ENCODE measurements around the gene RAVER1.
A peak's percentile ranks its signal among the peaks of the same experiment; 100 is the strongest.
"Not testable (repeated sequence)": the region's sequence is repeated elsewhere in the genome, so short reads cannot be mapped to it uniquely, and the experiment has no call there.

RAVER1 gene

DNA sequence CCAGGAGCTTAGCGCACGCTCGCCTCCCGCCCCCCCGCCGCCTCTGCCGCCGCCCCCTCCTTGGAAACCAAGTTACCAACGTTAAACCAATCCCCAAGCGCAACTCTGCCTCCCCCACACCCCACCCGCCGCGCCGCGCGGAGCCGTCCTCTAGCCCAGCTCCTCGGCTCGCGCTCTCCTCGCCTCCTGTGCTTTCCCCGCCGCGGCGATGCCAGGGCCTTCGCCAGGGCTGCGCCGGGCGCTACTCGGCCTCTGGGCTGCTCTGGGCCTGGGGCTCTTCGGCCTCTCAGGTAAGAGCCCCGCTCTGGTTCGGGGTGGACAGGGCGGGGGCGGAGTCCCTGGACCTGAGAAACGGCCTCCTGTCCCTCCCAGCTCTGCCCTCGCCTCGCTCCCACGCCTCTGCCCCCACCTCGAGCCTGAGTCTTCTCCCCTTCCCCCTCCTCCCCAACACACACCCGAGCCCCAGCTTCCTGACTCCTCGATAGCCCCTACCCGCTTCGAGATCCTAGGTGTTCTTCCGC lies 43.4 kb downstream of the RAVER1 start, which contains the start of gene ICAM5:
ICAM5 (plus strand) TSS at position 117 of the 521 bp plus-strand sequence; CDS start at position 209, 92 bp downstream.
- peak; percentile 44 for DNase-seq

DNA sequence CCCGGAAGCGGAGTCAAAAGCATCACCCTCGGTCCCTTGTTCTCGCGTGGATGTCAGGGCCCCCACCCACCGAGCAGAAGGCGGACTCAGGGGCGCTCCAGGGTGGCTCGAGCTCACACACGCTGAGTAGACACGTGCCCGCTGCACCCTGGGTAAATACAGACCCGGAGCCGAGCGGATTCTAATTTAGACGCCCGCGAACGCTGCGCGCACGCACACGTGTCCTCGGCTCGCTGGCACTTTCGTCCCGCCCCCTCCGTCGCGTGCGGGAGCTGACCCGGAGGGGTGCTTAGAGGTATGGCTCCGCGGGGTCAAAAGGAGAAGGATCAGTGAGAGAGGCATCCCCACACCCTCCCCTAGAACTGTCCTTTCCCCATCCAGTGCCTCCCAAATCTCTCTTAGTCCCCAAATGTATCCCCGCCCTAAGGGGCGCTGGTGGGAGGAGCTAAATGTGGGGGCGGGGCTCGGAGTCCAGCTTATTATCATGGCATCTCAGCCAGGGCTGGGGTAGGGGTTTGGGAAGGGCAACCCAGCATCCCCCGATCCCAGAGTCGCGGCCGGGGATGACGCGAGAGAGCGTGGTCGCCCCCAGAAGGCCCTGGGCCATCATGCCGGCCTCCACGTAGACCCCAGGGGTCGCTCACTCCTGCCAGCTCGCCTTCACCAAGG lies 44.0 kb downstream of the RAVER1 start:
- DNase-seq: peak; percentile 67

DNA sequence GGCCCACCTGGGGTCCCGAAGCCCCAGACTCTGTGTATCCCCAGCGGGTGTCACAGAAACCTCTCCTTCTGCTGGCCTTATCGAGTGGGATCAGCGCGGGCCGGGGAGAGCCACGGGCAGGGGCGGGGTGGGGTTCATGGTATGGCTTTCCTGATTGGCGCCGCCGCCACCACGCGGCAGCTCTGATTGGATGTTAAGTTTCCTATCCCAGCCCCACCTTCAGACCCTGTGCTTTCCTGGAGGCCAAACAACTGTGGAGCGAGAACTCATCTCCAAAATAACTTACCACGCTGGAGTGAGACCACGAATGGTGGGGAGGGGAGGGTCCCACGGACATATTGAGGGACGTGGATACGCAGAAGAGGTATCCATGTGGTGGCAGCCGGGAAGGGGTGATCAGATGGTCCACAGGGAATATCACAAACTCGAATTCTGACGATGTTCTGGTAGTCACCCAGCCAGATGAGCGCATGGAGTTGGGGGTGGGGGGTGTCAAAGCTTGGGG lies 44.6 kb downstream of the RAVER1 start:
- DNase-seq: peak; percentile 46

DNA sequence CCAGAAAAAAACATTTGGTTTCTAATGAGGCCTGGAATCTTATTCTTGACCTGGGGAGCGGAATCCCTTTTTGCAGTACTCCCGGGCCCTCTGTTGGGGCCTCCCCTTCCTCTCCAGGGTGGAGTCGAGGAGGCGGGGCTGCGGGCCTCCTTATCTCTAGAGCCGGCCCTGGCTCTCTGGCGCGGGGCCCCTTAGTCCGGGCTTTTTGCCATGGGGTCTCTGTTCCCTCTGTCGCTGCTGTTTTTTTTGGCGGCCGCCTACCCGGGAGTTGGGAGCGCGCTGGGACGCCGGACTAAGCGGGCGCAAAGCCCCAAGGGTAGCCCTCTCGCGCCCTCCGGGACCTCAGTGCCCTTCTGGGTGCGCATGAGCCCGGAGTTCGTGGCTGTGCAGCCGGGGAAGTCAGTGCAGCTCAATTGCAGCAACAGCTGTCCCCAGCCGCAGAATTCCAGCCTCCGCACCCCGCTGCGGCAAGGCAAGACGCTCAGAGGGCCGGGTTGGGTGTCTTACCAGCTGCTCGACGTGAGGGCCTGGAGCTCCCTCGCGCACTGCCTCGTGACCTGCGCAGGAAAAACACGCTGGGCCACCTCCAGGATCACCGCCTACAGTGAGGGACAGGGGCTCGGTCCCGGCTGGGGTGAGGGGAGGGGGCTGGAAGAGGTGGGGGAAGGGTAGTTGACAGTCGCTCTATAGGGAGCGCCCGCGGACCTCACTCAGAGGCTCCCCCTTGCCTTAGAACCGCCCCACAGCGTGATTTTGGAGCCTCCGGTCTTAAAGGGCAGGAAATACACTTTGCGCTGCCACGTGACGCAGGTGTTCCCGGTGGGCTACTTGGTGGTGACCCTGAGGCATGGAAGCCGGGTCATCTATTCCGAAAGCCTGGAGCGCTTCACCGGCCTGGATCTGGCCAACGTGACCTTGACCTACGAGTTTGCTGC lies 46.3 kb downstream of the RAVER1 start, which contains the start of gene ICAM4:
ICAM4 (plus strand) TSS at position 153 of the 935 bp plus-strand sequence; CDS start at position 211, 58 bp downstream.
- DNase-seq: peak; percentile 45

DNA sequence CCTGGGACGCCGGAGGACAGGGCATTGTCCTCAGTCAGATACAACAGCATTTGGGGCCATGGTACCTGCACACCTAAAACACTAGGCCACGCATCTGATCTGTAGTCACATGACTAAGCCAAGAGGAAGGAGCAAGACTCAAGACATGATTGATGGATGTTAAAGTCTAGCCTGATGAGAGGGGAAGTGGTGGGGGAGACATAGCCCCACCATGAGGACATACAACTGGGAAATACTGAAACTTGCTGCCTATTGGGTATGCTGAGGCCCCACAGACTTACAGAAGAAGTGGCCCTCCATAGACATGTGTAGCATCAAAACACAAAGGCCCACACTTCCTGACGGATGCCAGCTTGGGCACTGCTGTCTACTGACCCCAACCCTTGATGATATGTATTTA lies 47.9 kb downstream of the RAVER1 start:
- no peak for DNase-seq

DNA sequence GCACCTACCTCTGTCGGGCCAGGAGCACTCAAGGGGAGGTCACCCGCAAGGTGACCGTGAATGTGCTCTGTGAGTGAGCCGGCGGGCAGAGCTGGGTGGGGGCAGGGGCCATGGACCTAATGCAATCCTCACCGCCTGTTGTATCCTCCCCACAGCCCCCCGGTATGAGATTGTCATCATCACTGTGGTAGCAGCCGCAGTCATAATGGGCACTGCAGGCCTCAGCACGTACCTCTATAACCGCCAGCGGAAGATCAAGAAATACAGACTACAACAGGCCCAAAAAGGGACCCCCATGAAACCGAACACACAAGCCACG lies 48.4 kb downstream of the RAVER1 start:
- no peak for DNase-seq

DNA sequence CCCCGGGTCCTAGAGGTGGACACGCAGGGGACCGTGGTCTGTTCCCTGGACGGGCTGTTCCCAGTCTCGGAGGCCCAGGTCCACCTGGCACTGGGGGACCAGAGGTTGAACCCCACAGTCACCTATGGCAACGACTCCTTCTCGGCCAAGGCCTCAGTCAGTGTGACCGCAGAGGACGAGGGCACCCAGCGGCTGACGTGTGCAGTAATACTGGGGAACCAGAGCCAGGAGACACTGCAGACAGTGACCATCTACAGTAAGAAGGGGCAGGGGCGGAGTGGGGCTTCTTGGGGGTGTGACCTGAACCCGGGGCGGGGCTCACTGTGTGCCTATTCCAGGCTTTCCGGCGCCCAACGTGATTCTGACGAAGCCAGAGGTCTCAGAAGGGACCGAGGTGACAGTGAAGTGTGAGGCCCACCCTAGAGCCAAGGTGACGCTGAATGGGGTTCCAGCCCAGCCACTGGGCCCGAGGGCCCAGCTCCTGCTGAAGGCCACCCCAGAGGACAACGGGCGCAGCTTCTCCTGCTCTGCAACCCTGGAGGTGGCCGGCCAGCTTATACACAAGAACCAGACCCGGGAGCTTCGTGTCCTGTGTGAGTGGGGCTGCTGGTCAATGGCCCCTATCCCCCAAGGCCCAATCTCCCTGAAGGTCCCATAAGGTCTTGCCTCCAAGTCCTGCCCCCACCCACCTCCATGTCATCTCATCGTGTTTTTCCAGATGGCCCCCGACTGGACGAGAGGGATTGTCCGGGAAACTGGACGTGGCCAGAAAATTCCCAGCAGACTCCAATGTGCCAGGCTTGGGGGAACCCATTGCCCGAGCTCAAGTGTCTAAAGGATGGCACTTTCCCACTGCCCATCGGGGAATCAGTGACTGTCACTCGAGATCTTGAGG lies 49.0 kb downstream of the RAVER1 start:
- DNase-seq: no peak

DNA sequence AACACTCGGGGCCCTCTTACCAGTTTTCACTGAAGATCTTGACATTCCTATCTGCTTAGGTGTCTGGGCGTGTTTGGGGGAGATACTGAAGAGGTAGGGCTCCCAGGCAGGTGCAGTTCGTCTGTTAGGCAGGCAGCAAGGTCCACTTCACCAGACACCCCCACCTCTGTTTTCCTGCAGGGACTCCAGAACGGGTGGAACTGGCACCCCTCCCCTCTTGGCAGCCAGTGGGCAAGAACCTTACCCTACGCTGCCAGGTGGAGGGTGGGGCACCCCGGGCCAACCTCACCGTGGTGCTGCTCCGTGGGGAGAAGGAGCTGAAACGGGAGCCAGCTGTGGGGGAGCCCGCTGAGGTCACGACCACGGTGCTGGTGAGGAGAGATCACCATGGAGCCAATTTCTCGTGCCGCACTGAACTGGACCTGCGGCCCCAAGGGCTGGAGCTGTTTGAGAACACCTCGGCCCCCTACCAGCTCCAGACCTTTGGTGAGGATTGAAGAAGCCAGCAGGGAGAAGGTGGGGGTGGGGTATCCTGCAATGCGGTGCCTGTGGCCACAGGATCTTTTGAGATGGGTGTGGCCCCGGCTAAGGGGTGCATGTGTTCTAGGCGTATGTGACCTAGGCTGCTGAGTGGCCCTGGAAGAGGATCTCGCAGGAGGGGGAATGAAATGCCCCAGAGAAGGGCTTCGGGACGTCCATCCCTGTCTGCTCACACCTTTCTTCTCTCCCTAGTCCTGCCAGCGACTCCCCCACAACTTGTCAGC lies 49.8 kb downstream of the RAVER1 start:
- no peak for DNase-seq

DNA sequence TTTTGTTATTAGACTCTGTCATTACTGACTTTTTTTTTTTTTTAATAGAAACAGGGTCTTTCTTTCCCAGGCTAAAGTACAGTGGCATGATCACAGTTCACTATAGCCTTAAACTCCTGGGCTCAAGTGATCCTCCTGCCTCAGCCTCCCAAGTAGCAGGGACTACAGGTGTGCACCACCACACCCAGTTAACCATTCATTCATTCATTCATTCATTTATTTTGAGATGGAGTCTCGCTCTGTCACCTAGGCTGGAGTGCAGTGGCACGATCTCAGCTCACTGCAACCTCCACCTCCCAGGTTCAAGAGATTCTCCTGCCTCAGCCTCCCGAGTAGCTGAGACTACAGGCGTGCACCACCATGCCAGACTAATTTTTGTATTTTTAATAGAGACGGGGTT lies 51.3 kb downstream of the RAVER1 start:
- not testable (repeated sequence) for DNase-seq

DNA sequence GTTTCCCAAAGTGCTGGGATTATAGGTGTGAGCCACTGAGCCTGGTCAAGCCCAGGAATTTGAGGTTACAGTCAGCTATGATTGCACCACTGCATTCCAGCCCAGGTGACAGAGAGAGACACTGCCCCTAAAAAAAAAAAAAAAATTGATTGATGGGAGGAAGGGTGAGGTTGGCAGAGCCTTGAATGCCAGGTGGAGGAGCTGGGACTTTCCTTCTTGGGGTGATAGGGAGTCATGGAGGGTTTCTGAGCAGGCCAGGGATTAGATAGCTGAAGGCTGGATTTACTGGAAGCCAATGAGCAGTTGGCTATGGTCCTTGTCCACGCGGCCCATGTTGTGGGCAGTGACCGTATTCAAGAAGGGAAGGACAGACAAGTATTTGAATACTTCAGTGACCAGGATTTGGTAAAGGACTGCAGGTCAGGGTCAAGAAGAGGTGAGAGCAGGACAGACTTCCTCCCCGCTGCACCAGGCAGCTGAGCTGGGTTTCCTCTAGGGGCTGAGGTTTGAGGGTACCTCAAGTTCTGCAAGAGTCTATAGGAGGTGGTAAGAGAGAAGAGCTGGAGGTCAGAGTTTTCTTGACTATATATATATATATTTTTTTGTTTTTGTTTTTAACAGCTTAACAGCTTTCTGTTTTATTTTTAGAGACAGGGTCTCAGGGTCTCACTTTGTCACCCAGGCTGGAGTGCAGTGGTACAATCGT lies 53.4 kb downstream of the RAVER1 start:
- no peak for DNase-seq

DNA sequence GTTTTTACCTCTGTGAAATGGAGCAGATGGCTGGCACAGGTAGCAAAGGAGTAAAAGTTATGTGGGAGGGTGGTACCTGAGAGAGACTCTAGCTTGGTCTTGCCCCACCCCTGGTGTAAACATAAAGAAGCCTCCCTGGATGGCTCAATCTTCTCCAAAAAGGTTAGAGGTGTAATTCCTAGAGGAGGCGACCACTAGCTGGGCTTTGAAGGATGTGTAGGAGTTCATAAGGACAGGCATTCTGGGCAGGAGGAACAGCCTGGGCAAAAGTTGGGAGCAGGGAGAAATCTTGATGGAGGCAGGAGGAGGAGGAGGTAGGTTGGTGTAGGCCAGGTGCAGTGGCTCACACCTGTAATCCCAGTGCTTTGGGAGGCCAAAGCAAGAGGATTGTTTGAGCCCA lies 54.4 kb downstream of the RAVER1 start:
- DNase-seq: no peak

DNA sequence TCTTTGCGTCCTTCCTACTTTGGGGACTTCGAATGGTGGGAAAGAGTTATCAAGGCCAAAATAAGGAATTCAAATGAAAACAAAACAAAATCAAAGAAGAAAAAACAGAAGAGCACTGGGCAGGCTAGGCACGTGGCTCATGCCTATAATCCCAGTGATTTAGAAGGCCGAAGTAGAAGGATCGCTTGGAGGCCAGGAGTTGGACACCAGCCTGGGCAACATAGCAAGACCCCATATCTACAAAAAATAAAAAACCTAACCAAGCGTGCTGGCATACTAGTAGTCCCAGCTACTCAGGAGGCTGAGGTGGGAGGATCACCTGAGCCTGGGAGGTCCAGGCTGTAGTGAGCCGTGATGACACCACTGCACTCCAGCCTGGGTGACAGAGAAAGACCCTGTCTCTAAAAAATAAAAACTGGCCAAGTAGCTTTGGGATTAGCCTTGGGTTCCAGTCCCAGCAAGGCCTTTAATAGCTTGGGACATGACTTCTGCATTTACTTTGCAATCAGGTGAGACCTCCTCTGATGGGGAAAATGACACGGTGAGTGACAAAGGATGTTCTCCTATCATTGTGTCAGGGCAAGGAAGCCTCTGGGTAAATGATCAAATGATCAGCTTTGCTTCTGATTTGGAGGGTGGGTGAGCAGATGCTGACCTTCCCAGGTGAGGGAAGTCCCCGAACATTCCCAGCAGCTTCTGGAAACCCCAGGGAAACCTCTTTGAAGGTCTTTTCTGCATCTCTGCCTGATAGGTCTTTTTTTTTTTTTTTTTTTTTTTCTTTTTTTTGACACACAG lies 55.3 kb downstream of the RAVER1 start:
- DNase-seq: no peak

DNA sequence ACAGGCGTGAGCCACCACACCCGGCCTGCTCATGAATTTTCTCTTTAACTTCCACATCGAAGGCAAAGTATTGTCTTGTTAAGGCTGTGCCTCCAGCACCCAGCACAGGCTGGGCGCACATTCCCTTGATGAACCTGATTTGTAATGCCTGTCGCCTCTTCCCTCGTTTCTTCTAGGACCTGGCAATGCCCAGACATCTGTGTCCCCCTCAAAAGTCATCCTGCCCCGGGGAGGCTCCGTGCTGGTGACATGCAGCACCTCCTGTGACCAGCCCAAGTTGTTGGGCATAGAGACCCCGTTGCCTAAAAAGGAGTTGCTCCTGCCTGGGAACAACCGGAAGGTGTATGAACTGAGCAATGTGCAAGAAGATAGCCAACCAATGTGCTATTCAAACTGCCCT lies 58.7 kb downstream of the RAVER1 start:
- DNase-seq: no peak

DNA sequence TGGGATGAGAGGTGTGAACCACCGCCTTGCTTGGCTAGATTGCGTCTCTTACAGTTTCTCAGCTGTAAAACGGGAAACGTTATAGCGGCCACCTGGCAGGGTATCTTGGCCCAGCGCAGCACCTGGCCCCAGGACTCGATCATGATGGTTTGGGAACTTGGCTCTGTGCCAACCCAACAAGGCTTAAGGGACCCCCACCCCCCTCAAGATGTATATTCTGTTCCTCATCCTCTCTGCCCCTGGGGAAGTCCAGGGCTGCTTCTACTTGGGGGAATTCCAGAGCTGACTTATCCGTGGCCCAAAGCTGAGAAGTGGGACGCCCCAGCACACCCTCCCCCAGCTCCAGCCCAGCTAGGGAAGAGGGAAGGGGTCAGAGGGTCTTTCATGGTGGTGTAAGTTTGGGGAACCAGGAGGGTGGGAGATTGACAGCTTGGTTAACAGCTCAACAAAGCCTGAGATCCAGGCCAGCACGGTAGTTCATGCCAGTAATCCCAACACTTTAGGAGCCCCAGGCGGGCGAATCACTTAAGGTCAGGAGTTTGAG lies 61.7 kb downstream of the RAVER1 start:
- DNase-seq: peak; percentile 71

DNA sequence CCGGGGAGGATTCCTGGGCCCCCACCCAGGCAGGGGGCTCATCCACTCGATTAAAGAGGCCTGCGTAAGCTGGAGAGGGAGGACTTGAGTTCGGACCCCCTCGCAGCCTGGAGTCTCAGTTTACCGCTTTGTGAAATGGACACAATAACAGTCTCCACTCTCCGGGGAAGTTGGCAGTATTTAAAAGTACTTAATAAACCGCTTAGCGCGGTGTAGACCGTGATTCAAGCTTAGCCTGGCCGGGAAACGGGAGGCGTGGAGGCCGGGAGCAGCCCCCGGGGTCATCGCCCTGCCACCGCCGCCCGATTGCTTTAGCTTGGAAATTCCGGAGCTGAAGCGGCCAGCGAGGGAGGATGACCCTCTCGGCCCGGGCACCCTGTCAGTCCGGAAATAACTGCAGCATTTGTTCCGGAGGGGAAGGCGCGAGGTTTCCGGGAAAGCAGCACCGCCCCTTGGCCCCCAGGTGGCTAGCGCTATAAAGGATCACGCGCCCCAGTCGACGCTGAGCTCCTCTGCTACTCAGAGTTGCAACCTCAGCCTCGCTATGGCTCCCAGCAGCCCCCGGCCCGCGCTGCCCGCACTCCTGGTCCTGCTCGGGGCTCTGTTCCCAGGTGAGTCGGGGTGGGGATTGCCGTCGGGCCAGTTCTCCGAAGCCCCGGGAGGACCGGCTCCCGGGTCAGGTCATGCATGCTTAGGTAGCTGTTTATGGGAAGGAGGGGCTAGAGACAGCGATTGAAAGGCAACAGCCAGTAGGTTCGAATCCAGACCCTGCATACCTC lies 62.5 kb downstream of the RAVER1 start, which contains the start of gene ICAM1:
ICAM1 (plus strand) TSS at position 505 of the 779 bp plus-strand sequence; CDS start at position 545, 40 bp downstream.
- DNase-seq: peak; percentile 84

DNA sequence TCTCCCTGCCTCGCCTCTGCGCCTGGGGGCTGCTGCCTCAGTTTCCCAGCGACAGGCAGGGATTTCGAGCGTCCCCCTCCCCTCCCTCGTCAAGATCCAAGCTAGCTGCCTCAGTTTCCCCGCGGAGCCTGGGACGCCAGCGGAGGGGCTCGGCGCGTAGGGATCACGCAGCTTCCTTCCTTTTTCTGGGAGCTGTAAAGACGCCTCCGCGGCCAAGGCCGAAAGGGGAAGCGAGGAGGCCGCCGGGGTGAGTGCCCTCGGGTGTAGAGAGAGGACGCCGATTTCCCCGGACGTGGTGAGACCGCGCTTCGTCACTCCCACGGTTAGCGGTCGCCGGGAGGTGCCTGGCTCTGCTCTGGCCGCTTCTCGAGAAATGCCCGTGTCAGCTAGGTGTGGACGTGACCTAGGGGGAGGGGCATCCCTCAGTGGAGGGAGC lies 63.1 kb downstream of the RAVER1 start:
- DNase-seq: peak; percentile 78

DNA sequence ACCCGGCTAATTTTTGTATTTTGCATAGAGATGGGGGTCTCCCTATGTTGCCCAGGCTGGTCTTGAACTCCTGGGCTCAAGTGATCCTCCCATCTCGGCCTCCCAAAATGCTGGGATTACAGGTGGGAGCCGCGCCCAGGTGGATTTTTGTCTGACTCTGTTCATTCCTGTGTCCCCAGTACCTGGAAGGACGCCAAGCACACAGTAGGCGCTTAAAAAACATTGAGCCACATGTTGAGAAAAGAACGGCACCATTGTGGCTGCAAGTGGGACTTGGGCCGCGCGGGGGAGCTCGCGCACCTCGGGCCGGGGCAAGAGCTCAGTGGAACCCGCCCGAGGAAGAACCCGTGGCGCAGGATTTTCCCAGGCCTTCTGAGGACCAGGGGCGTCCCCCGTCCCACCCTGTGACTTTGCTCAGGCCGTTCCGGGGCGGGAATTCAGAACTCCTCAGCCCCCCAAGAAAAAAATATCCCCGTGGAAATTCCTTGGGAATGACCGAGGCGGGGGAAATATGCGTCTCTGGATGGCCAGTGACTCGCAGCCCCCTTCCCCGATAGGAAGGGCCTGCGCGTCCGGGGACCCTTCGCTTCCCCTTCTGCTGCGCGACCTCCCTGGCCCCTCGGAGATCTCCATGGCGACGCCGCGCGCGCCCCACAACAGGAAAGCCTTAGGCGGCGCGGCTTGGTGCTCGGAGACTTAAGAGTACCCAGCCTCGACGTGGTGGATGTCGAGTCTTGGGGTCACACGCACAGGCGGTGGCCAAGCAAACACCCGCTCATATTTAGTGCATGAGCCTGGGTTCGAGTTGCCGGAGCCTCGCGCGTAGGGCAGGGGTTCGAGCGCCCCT lies 63.8 kb downstream of the RAVER1 start:
- DNase-seq: peak; percentile 90

DNA sequence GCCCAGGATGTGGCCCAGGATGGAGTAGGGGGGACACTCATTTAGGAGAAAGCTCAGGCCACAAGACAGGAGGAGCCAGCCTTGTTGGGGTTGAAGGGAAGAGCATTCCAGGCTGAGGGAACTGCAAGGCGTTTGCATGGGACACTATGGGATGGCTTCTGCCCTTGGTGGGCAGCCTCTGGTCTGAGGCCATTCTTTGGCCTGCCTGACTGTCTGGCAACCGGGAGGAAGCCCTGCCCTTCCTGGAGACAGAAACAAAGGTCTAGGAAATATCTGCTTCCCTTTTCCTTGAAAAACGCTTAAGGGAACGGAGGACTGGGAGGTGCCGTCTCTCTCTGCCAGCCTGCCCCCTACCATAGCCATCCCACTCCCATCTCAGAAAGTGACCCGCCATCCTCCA lies 65.3 kb downstream of the RAVER1 start:
- no peak for DNase-seq

Measured in CD4-positive, alpha-beta T cell treated with Interleukin-12 subunit alpha and Interleukin-12 subunit beta, for 1 hour (primary cell).